PC-9 (cell line): Measurements from ENCODE around the gene MYH14. TPM values are rescaled to one million over a fixed set of nuclear protein-coding genes. Genes with fewer than 3 reads are reported as not detected.

Experiments used
- BruUV-seq: library from RNA; stranded (reverse); fragments of 400-500 nt; replicated peaks from 2 replicates; lab custom pipeline; 2021; lab: Mats Ljungman, UMichigan
- CTCF ChIA-PET: fragments of 300-600 bp; sonication (Branson Sonifier 250); formaldehyde crosslinking; loops from one replicate; lab custom pipeline; 2022; ENCODE audit warnings: antibody characterized with exemption; lab: Charles Lee
- POLR2A ChIA-PET: fragments of 300-600 bp; sonication (Branson Sonifier 250); formaldehyde crosslinking; loops from one replicate; lab custom pipeline; 2022; ENCODE audit warnings: antibody characterized with exemption; ENCODE audit not compliant: unreplicated experiment; lab: Charles Lee
- DNase-seq, 2 experiments: peaks; one replicate each; pipeline versions ENCODE4 v3.0.0 to v3.0.0-alpha.2; 2015 to 2022; ENCODE audit warnings: mixed read lengths in 1 of 2
- H2AFZ ChIP-seq: fragments of 200-600 bp; sonication (generic); 2 replicates; pipeline ENCODE4 v1.8.1; 2017; ENCODE audit warnings: antibody characterized with exemption
- H3F3A ChIP-seq: fragments of 200-600 bp; sonication (generic); 2 replicates; pipeline ENCODE4 v1.8.1; 2017; ENCODE audit warnings: antibody characterized with exemption, mild to moderate bottlenecking, low read depth; ENCODE audit not compliant: insufficient read depth
- H3K27ac ChIP-seq: fragments of 200-600 bp; sonication (generic); 2 replicates; pipeline ENCODE4 v1.6.1; 2016; ENCODE audit warnings: mixed run types
- H3K27me3 ChIP-seq: fragments of 200-600 bp; sonication (generic); 2 replicates; pipeline ENCODE4 v1.6.1; 2016; ENCODE audit warnings: low read depth, mixed run types; ENCODE audit not compliant: insufficient read depth
- H3K36me3 ChIP-seq: fragments of 200-600 bp; sonication (generic); 2 replicates; pipeline ENCODE4 v1.6.1; 2016; ENCODE audit warnings: low read depth, mixed run types
- H3K4me1 ChIP-seq: fragments of 200-600 bp; sonication (generic); replicated peaks from 2 replicates; pipeline ENCODE4 v1.6.1; 2016; ENCODE audit warnings: mixed run types; ENCODE audit not compliant: insufficient read depth
- H3K4me2 ChIP-seq: fragments of 200-600 bp; sonication (generic); 2 replicates; pipeline ENCODE4 v1.6.1; 2017; ENCODE audit warnings: mixed run types
- H3K4me3 ChIP-seq: fragments of 200-600 bp; sonication (generic); 2 replicates; pipeline ENCODE4 v1.6.1; 2016; ENCODE audit warnings: mixed run types
- H3K79me2 ChIP-seq: fragments of 200-600 bp; sonication (generic); 2 replicates; pipeline ENCODE4 v1.6.1; 2017; ENCODE audit warnings: low read depth, mixed run types
- H3K9me2 ChIP-seq: fragments of 200-600 bp; sonication (generic); 2 replicates; pipeline ENCODE4 v1.8.1; 2017; ENCODE audit warnings: mild to moderate bottlenecking; ENCODE audit not compliant: insufficient read depth
- H3K9me3 ChIP-seq: fragments of 200-600 bp; sonication (generic); 2 replicates; pipeline ENCODE4 v1.8.1; 2016; ENCODE audit warnings: low read depth; ENCODE audit not compliant: insufficient read depth
- H4K20me1 ChIP-seq: fragments of 200-600 bp; sonication (generic); 2 replicates; pipeline ENCODE4 v1.8.1; 2017; ENCODE audit not compliant: insufficient read depth
- EZH2 ChIP-seq: fragments of 200-600 bp; sonication (generic); IDR thresholded peaks from 2 replicates; pipeline ENCODE4 v1.8.0; 2017; ENCODE audit warnings: antibody characterized with exemption, low read depth
- intact Hi-C: fragments of 100-400 bp; cut with micrococcal nuclease; formaldehyde crosslinking; loops from one replicate; pipeline ENCODE4 v1.10.0; 2022; ENCODE audit not compliant: unreplicated experiment
- total RNA-seq: library from RNA; stranded (reverse); gene quantifications from 2 replicates; pipeline ENCODE4 v1.2.3, GENCODE V29; 2021
- TF ChIP-seq, protein P1 (sequence below): fragments of 200-600 bp; sonication (generic); conservative IDR thresholded peaks from 2 replicates; pipeline ENCODE4 v1.6.1; 2017; ENCODE audit warnings: mixed run types, antibody characterized with exemption, mild to moderate bottlenecking, moderate library complexity

MYH14 gene
- total RNA-seq, 1 experiment from 2014 or later = 115 TPM

DNA sequence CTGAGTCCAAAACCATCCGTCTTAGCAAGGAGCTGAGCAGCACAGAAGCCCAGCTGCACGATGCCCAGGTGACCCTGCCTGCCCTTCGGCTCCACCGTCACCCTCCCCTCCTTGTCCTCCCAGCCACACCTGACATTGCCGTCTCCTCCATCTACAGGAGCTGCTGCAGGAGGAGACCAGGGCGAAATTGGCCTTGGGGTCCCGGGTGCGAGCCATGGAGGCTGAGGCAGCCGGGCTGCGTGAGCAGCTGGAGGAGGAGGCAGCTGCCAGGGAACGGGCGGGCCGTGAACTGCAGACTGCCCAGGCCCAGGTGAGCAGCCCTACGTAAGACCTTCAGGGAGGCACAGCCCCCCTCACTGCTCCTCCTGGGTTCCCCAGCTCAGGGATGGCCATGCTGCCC lies 76.7 kb downstream of the MYH14 start:
- Histone ChIP-seq H3K4me2 (no peak overlapping the region), H3K4me3 (no peak overlapping the region), H3K4me1 (no peaks in the 10 kb centered on the region), H3K79me2 (no peaks in the 10 kb centered on the region), H3K27ac (no peak overlapping the region), H3K36me3 (peaks cover 32% of the 10 kb centered on the region), H3F3A (no peaks in the 10 kb centered on the region; the same call in 1 of the 2 replicates), H3K27me3 (no peaks in the 10 kb centered on the region), H3K9me2 (no peaks in the 10 kb centered on the region), H2AFZ (no peak overlapping the region), H3K9me3 (no peaks in the 10 kb centered on the region; the same call in 1 of the 2 replicates), H4K20me1 (peaks cover 5% of the 10 kb centered on the region; the same call in 1 of the 2 replicates)
- ChIA-PET POLR2A (no interaction called here), CTCF (no interaction called here)
- DNase-seq = no peak
- BruUV-seq = no TSS peak
- TF ChIP-seq, protein P1, sequence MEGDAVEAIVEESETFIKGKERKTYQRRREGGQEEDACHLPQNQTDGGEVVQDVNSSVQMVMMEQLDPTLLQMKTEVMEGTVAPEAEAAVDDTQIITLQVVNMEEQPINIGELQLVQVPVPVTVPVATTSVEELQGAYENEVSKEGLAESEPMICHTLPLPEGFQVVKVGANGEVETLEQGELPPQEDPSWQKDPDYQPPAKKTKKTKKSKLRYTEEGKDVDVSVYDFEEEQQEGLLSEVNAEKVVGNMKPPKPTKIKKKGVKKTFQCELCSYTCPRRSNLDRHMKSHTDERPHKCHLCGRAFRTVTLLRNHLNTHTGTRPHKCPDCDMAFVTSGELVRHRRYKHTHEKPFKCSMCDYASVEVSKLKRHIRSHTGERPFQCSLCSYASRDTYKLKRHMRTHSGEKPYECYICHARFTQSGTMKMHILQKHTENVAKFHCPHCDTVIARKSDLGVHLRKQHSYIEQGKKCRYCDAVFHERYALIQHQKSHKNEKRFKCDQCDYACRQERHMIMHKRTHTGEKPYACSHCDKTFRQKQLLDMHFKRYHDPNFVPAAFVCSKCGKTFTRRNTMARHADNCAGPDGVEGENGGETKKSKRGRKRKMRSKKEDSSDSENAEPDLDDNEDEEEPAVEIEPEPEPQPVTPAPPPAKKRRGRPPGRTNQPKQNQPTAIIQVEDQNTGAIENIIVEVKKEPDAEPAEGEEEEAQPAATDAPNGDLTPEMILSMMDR = no peak
- no peak for TF ChIP-seq EZH2
- intact Hi-C loops = no loop called here

- Histone ChIP-seq H3K27ac (no peak overlapping the region), H3K27me3 (no peaks in the 10 kb centered on the region), H3K9me3 (no peaks in the 10 kb centered on the region; the same call in 1 of the 2 replicates), H3K9me2 (no peaks in the 10 kb centered on the region), H3K4me1 (no peaks in the 10 kb centered on the region), H3K4me2 (no peak overlapping the region), H3K4me3 (no peak overlapping the region), H2AFZ (no peak overlapping the region), H3F3A (no peaks in the 10 kb centered on the region; the same call in 1 of the 2 replicates), H3K79me2 (no peaks in the 10 kb centered on the region), H4K20me1 (peaks cover 5% of the 10 kb centered on the region; the same call in 1 of the 2 replicates), H3K36me3 (peaks cover 41% of the 10 kb centered on the region)
- ChIA-PET POLR2A (no interaction called here), CTCF (no interaction called here)
- no peak for DNase-seq
- TF ChIP-seq, protein P1 = no peak
- no peak for TF ChIP-seq EZH2
- intact Hi-C loops = no loop called here
- BruUV-seq = no TSS peak
Observed at GRCh38 chr19:50280983-50281382, 77.6 kb downstream of the MYH14 start.

DNA sequence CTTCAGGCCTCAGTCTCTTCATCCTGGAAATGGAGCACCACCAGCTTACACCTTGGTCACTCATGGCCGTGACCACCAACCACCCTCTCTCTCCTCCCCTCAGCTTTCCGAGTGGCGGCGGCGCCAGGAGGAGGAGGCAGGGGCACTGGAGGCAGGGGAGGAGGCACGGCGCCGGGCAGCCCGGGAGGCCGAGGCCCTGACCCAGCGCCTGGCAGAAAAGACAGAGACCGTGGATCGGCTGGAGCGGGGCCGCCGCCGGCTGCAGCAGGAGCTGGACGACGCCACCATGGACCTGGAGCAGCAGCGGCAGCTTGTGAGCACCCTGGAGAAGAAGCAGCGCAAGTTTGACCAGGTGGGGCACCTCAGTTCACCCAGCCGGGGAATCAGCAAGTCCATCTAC lies 78.1 kb downstream of the MYH14 start:
- no peak for TF ChIP-seq EZH2
- TF ChIP-seq, protein P1 = no peak
- H3K4me1 ChIP-seq = no peaks in the 10 kb centered on the region
- CTCF ChIA-PET = no interaction called here

More for the DNA sequence above, 78.1 kb downstream of the MYH14 start:
- H3K4me3 ChIP-seq = no peak overlapping the region
- no peak overlapping the region for H3K4me2 ChIP-seq
- intact Hi-C loops = no loop called here
- peaks cover 42% of the 10 kb centered on the region; the same call in 1 of the 2 replicates for H3K36me3 ChIP-seq
- peaks cover 5% of the 10 kb centered on the region; the same call in 1 of the 2 replicates for H4K20me1 ChIP-seq
- H3K9me3 ChIP-seq = no peaks in the 10 kb centered on the region; the same call in 1 of the 2 replicates
- H2AFZ ChIP-seq = no peak overlapping the region
- DNase-seq = no peak
- H3K27me3 ChIP-seq = no peaks in the 10 kb centered on the region
- H3K79me2 ChIP-seq = no peaks in the 10 kb centered on the region
- POLR2A ChIA-PET = no interaction called here
- BruUV-seq = no TSS peak
- H3K9me2 ChIP-seq = no peaks in the 10 kb centered on the region
- no peaks in the 10 kb centered on the region; the same call in 1 of the 2 replicates for H3F3A ChIP-seq
- H3K27ac ChIP-seq = no peak overlapping the region
